B cell (primary cell): ENCODE results near the gene ZNF384.

ENCODE experiments used
- CTCF ChIP-seq: fragments of 200-600 bp; IDR thresholded peaks from one replicate; pipeline ENCODE4 v1.8.0; 2022; ENCODE audit warnings: antibody characterized with exemption, mild to moderate bottlenecking
- EZH2 ChIP-seq: IDR thresholded peaks from 2 replicates; pipeline ENCODE4 v1.6.1; 2012; ENCODE audit warnings: borderline replicate concordance, low read depth, mild to moderate bottlenecking, moderate library complexity, low read length; ENCODE audit not compliant: insufficient read depth, poor library complexity, severe bottlenecking

- TF ChIP-seq EZH2 (no peak), CTCF (no peak)
Observed at GRCh38 chr12:6730169-6730568, 41.0 kb upstream of the ZNF384 start.
